ENCODE measurements around the gene RHOBTB1.

Gene RHOBTB1

GRCh38 chr10:60942134-60942787 is 1.7 kb downstream of the RHOBTB1 start:
- DNase-seq (ENCODE audit: low read depth in 1 of 2, low spot score in 1 of 2): no peak

- DNase-seq (ENCODE audit: low read depth in 1 of 2, low spot score in 1 of 2): no peak
Observed at GRCh38 chr10:60940446-60940845, 3.5 kb downstream of the RHOBTB1 start.

- DNase-seq (ENCODE audit: low read depth in 1 of 2, low spot score in 1 of 2): no peak
Observed at GRCh38 chr10:60937784-60938654, 6.0 kb downstream of the RHOBTB1 start.

GRCh38 chr10:60937022-60937421 is 7.0 kb downstream of the RHOBTB1 start:
- DNase-seq (ENCODE audit: low read depth in 1 of 2, low spot score in 1 of 2): no peak

- DNase-seq (ENCODE audit: low read depth in 1 of 2, low spot score in 1 of 2): no peak
Observed at GRCh38 chr10:60934215-60935175, 9.5 kb downstream of the RHOBTB1 start.

GRCh38 chr10:60932756-60933155 is 11.2 kb downstream of the RHOBTB1 start:
- DNase-seq (ENCODE audit: low read depth in 1 of 2, low spot score in 1 of 2): no peak

GRCh38 chr10:60930237-60930636 is 13.7 kb downstream of the RHOBTB1 start:
- no peak for DNase-seq (ENCODE audit: low read depth in 1 of 2, low spot score in 1 of 2)

- no peak for DNase-seq (ENCODE audit: low read depth in 1 of 2, low spot score in 1 of 2)
Observed at GRCh38 chr10:60921633-60922032, 22.4 kb downstream of the RHOBTB1 start.

- DNase-seq (ENCODE audit: low read depth in 1 of 2, low spot score in 1 of 2): no peak
Observed at GRCh38 chr10:60920479-60920878, 23.5 kb downstream of the RHOBTB1 start.

- no peak for DNase-seq (ENCODE audit: low read depth in 1 of 2, low spot score in 1 of 2)
Observed at GRCh38 chr10:60919551-60919950, 24.4 kb downstream of the RHOBTB1 start.

- no peak for DNase-seq (ENCODE audit: low read depth in 1 of 2, low spot score in 1 of 2)
Observed at GRCh38 chr10:60917331-60918280, 26.4 kb downstream of the RHOBTB1 start.

GRCh38 chr10:60916025-60916424 is 28.0 kb downstream of the RHOBTB1 start:
- DNase-seq (ENCODE audit: low read depth in 1 of 2, low spot score in 1 of 2): no peak

GRCh38 chr10:60914690-60915141 is 29.3 kb downstream of the RHOBTB1 start:
- no peak for DNase-seq (ENCODE audit: low read depth in 1 of 2, low spot score in 1 of 2)

- no peak for DNase-seq (ENCODE audit: low read depth in 1 of 2, low spot score in 1 of 2)
Observed at GRCh38 chr10:60913657-60914056, 30.3 kb downstream of the RHOBTB1 start.

GRCh38 chr10:60913071-60913470 is 30.9 kb downstream of the RHOBTB1 start:
- DNase-seq (ENCODE audit: low read depth in 1 of 2, low spot score in 1 of 2): no peak

GRCh38 chr10:60911715-60912114 is 32.3 kb downstream of the RHOBTB1 start:
- DNase-seq (ENCODE audit: low read depth in 1 of 2, low spot score in 1 of 2): no peak

GRCh38 chr10:60911216-60911615 is 32.8 kb downstream of the RHOBTB1 start:
- no peak for DNase-seq (ENCODE audit: low read depth in 1 of 2, low spot score in 1 of 2)

GRCh38 chr10:60910543-60910942 is 33.4 kb downstream of the RHOBTB1 start:
- DNase-seq (ENCODE audit: low read depth in 1 of 2, low spot score in 1 of 2): no peak

GRCh38 chr10:60908896-60909295 is 35.1 kb downstream of the RHOBTB1 start:
- no peak for DNase-seq (ENCODE audit: low read depth in 1 of 2, low spot score in 1 of 2)

- DNase-seq (ENCODE audit: low read depth in 1 of 2, low spot score in 1 of 2): no peak
Observed at GRCh38 chr10:60908031-60908430, 36.0 kb downstream of the RHOBTB1 start.
